Right lobe of liver (tissue), 6 donors: ENCODE measurements around the gene GATAD2B. TPM values are rescaled to one million over a fixed set of nuclear protein-coding genes. Genes with fewer than 3 reads are reported as not detected.
"Not testable (repeated sequence)": the region's sequence is repeated elsewhere in the genome, so short reads cannot be mapped to it uniquely, and the experiment has no call there.

Experiments used
- ATAC-seq, 4 donors: fragments of 200-7000 bp; cut with Tn5 transposase; one replicate each; pipeline ENCODE4 v1.9.1; 2020; ENCODE audit warnings: mild to moderate bottlenecking in 4 of 4, moderate library complexity in 4 of 4
- DNase-seq, 3 donors: peaks; one replicate each; pipeline ENCODE4 v3.0.0-alpha.2; 2020
- H3K27ac ChIP-seq, 3 donors: fragments of 200-600 bp; one replicate each; pipeline ENCODE4 v1.8.0; 2022
- H3K27me3 ChIP-seq, 2 donors: fragments of 200-600 bp; one replicate each; pipeline ENCODE4 v1.8.0; 2022
- H3K36me3 ChIP-seq, 4 donors: fragments of 200-600 bp; sonication (generic) in 1 of 4; one replicate each; pipeline versions ENCODE4 v1.5.1 to v1.8.0; 2017 to 2022; ENCODE audit warnings: control low read depth in 1 of 4
- H3K4me1 ChIP-seq, 4 donors: fragments of 200-600 bp; sonication (generic) in 1 of 4; one replicate each; pipeline versions ENCODE4 v1.5.1 to v1.8.0; 2017 to 2022; ENCODE audit warnings: control low read depth in 1 of 4
- H3K4me3 ChIP-seq, 3 donors: fragments of 200-600 bp; one replicate each; pipeline ENCODE4 v1.8.0; 2022
- H3K9me3 ChIP-seq, 4 donors: fragments of 200-600 bp; sonication (generic) in 1 of 4; one replicate each; pipeline versions ENCODE4 v1.5.1 to v1.8.0; 2017 to 2022; ENCODE audit warnings: control low read depth in 1 of 4
- POLR2A ChIP-seq: fragments of 450-650 bp; IDR thresholded peaks from one replicate; pipeline ENCODE4 v1.6.1; 2017; ENCODE audit warnings: antibody characterized with exemption, mild to moderate bottlenecking
- whole genome bisulfite sequencing: methylation state at CpG from one replicate; pipeline ENCODE4 v1.1.6; 2018; ENCODE audit warnings: low coverage, low lambda C conversion rate; ENCODE audit not compliant: insufficient coverage; ENCODE audit errors: missing lambda C conversion rate; 5-methylcytosine and 5-hydroxymethylcytosine counted together
- intact Hi-C, 2 donors: fragments of 100-400 bp; cut with DNase I; formaldehyde crosslinking; loops; one replicate each; pipeline versions ENCODE4 v1.11.2 to v1.14.1; 2022
- total RNA-seq, 6 experiments: library from RNA; depleted of rRNA in 2 of 6; stranded (reverse); fragments of >200 nt in 2 of 6; fragmentation: NEBNext Ultra II Directional in 3 of 6; extraction: Animal tissue kit (Norgen Biotek cat#: 25700) in 3 of 6; gene quantifications; one replicate each; pipeline versions ENCODE4 v1.1.0 to v1.2.4, GENCODE V29; 2016 to 2023
- TF ChIP-seq, protein P1 (sequence below), 4 donors: fragments of 200-600 bp in 3 of 4; fragments of 450-650 bp in 1 of 4; IDR thresholded peaks; one replicate each; pipeline versions ENCODE4 v1.5.1 to v1.8.0; 2016 to 2022; ENCODE audit warnings: antibody characterized with exemption in 4 of 4, mild to moderate bottlenecking in 2 of 4
- donor health status: DM: no; HTN: yes; CAD: no.
- donor health status: DM: no; HTN: no; CAD: no.
- donor health status: DM: no; HTN: no; CAD: no.
- donor health status: DM: no; HTN: yes; CAD: no.
- donor health status: DM: no; HTN: yes; CAD: no.

Gene GATAD2B
- total RNA-seq, 6 experiments from 2014 or later, result 9.8 to 20.3 (median 16.8) TPM

DNA sequence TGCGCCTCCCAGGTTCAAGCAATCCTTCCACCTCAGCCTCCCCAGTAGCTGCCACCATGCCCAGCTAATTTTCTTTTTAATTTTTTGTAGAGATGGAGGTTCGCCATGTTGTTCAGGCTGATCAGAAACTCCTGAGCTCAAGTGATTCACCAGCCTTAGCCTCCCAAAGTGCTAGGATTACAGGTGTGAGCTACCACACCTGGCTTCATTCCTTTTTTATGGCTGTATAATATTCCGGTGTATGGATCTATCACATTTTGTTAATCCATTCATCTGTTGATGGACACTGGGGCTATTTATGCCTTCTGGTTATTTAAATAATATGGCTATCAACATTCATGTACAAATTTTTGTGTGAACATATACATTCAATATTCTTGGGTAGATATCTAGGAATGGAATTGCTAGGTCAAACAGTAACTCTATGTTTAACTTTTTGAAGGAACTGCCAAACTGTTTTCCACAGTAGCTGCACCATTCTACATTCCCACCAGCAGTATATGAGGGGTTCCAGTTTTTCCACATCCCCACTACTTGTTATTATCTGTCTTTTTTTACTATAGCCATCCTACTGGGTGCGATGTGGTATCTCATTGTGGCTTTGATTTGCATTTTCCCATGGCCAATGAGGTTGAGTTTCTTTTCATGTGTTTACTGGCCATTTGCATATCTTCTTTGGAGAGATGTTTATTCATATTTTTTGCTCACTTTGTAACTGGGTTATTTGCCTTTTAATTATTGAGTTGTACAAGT lies 136.6 kb downstream of the GATAD2B start:
- H3K27ac ChIP-seq, result no peak overlapping the region
- no peak for TF ChIP-seq POLR2A
- TF ChIP-seq, protein P1, sequence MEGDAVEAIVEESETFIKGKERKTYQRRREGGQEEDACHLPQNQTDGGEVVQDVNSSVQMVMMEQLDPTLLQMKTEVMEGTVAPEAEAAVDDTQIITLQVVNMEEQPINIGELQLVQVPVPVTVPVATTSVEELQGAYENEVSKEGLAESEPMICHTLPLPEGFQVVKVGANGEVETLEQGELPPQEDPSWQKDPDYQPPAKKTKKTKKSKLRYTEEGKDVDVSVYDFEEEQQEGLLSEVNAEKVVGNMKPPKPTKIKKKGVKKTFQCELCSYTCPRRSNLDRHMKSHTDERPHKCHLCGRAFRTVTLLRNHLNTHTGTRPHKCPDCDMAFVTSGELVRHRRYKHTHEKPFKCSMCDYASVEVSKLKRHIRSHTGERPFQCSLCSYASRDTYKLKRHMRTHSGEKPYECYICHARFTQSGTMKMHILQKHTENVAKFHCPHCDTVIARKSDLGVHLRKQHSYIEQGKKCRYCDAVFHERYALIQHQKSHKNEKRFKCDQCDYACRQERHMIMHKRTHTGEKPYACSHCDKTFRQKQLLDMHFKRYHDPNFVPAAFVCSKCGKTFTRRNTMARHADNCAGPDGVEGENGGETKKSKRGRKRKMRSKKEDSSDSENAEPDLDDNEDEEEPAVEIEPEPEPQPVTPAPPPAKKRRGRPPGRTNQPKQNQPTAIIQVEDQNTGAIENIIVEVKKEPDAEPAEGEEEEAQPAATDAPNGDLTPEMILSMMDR (IDR thresholded peaks at IDR 0.05), result no peak
- H3K27me3 ChIP-seq, result no peaks in the 10 kb centered on the region
- H3K4me3 ChIP-seq, result no peak overlapping the region
- peaks cover 0 to 23% (median 6%) of the 10 kb centered on the region in 4 donors for H3K4me1 ChIP-seq
- intact Hi-C loops, result no loop called here
- no peaks in the 10 kb centered on the region for H3K9me3 ChIP-seq
- DNase-seq, result peak in 1 of 3 donors; percentile 1
- 95% methylated on average over 4 of the region's 4 CpGs for WGBS
- ATAC-seq, result no peak
- no peaks in the 10 kb centered on the region for H3K36me3 ChIP-seq

DNA sequence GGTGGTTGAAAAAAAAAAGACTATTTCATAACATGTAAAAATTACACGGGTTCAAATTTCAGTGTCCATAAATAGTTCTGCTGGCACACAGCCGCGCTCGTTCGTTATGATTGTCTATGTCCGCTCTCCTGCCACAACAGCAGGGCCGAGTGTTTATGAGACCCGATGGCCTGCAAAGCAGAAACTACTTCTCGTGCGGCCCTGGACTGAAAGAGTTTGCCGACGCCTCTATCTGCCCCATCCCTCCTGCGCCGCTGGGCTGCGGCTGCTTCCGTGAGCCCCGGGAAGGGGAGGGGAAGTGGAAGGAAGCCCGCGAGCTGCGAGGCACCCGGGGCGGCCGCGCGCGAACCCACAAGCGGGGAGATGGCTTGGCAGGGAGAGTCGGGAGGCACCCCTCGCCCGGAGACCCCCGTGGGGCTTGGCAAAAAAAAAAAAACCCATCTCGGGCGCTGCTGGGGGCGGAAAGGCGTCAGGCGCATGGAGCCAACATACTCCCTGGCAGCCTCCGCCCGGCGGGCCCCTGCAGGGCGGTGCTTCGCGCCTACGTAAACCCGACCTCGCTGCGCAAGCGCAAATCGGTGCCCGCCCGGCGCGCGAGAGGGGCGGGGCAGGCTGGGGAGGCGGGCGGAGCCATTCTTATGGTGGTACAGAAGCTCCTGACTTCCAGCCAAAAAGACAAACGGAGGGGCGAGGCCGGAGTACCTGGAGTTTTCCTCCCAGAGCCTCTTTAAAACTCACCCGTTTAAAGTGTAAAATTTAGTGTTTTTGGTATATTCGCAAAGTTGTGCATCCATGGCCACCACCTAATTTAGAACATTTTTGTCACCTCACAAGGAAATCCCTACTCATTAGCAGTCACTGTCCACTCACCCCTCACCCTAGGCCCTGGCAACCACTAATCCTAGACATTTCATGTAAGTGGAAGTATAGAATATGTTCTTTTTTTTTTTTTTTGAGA lies 139.3 kb downstream of the GATAD2B start:
- H3K27me3 ChIP-seq, result no peaks in the 10 kb centered on the region
- peak; percentile 93 to 94 (median 93) for DNase-seq
- H3K4me1 ChIP-seq, result peaks cover 0 to 18% (median 7%) of the 10 kb centered on the region in 4 donors
- H3K27ac ChIP-seq, result peak overlapping the region; percentile 90 to 99 (median 97)
- intact Hi-C loops, result no loop called here
- no peaks in the 10 kb centered on the region for H3K36me3 ChIP-seq
- no peaks in the 10 kb centered on the region for H3K9me3 ChIP-seq
- peak; percentile 95 to 97 (median 96) for ATAC-seq
- H3K4me3 ChIP-seq, result peak overlapping the region; percentile 68 to 75 (median 70)
- under 1% methylated on average over 42 of the region's 61 CpGs for WGBS
- TF ChIP-seq POLR2A, result peak; percentile 94
- TF ChIP-seq, protein P1 (IDR thresholded peaks at IDR 0.05), result peak in 2 of 4 donors; percentile 6 to 20

DNA sequence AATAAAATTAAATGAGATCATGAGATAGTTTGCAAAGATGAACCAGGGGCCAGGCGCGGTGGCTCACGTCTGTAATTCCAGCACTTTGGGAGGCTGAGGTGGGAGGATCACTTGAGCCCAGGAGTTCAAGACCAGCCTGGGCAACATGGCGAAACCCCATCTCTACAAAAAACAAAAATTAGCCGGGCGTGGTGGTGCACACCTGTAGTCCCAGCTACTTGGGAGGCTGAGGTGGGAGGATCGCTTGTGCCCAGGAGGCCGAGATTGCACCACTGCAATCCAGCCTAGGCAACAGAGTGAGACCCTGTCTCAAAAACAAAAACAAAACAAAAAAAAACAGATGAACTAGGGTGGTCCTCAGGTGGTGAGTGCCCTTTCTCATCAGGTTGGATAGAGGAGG lies 140.1 kb downstream of the GATAD2B start:
- peak overlapping the region; percentile 90 to 99 (median 97) for H3K27ac ChIP-seq
- H3K4me1 ChIP-seq, result peaks cover 0 to 27% (median 11%) of the 10 kb centered on the region in 4 donors
- H3K36me3 ChIP-seq, DNase-seq, intact Hi-C loops, ATAC-seq, H3K27me3 ChIP-seq, H3K9me3 ChIP-seq: not testable (repeated sequence)
- WGBS, result 82% methylated on average over 6 of the region's 8 CpGs
- H3K4me3 ChIP-seq, result peak overlapping the region in 2 of 3 donors; percentile 68 to 70

DNA sequence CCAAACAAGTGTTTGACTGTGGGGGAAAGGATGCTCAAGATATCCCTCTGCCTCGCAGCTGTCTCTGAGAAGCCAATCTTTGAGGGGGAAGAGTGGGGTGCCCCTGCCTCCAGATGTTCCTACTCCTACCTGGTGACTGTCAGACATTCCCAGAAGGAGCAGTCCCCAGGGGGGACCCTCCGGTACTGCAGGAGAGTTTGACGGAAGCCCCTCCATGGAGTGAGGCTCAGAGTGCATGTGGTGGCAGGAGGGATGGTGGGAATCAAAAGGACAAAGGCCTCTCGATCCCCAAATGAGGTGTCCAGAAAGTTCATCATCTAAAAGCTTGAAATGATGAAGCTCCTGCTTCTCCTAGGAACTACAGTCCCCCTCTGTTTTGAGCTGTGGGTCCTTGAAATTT lies 142.2 kb downstream of the GATAD2B start:
- no peaks in the 10 kb centered on the region for H3K36me3 ChIP-seq
- intact Hi-C loops, result no loop called here
- TF ChIP-seq POLR2A, result no peak
- TF ChIP-seq, protein P1 (IDR thresholded peaks at IDR 0.05), result no peak
- DNase-seq (no peak), ATAC-seq (no peak)
- WGBS, result 54% methylated on average over 2 of the region's 4 CpGs
- H3K27me3 ChIP-seq, result no peaks in the 10 kb centered on the region
- no peaks in the 10 kb centered on the region for H3K9me3 ChIP-seq
- no peak overlapping the region for H3K4me3 ChIP-seq
- peaks cover 0 to 41% (median 19%) of the 10 kb centered on the region in 4 donors for H3K4me1 ChIP-seq
- H3K27ac ChIP-seq, result peak overlapping the region in 1 of 3 donors; percentile 33
